GM18498 (cell line): ENCODE results near the gene NCKAP5L.
"Not testable (repeated sequence)": the region's sequence is repeated elsewhere in the genome, so short reads cannot be mapped to it uniquely, and the experiment has no call there.

ENCODE experiments used
- ATAC-seq: cut with Tn5 transposase; IDR thresholded peaks from one replicate; pipeline ENCODE4 v1.9.1; 2021; ENCODE audit warnings: mild to moderate bottlenecking, moderate library complexity; ENCODE audit not compliant: unreplicated experiment

The NCKAP5L gene

GRCh38 chr12:49866859-49867569, 38.8 kb upstream of the NCKAP5L start:
- peak; percentile 45 for ATAC-seq

GRCh38 chr12:49865782-49866135, 37.5 kb upstream of the NCKAP5L start:
- ATAC-seq = no peak

GRCh38 chr12:49865109-49865781, 37.0 kb upstream of the NCKAP5L start:
- no peak for ATAC-seq

GRCh38 chr12:49864798-49865090, 36.5 kb upstream of the NCKAP5L start:
- no peak for ATAC-seq

GRCh38 chr12:49863946-49864797, 36.0 kb upstream of the NCKAP5L start:
- ATAC-seq = no peak

GRCh38 chr12:49860921-49861320, 32.7 kb upstream of the NCKAP5L start:
- ATAC-seq = not testable (repeated sequence)

GRCh38 chr12:49855890-49856289, 27.7 kb upstream of the NCKAP5L start:
- not testable (repeated sequence) for ATAC-seq

GRCh38 chr12:49854976-49855375, 26.8 kb upstream of the NCKAP5L start:
- ATAC-seq = no peak

- ATAC-seq = no peak
Observed at GRCh38 chr12:49853671-49854070, 25.5 kb upstream of the NCKAP5L start.

- ATAC-seq = no peak
Observed at GRCh38 chr12:49847161-49847560, 18.9 kb upstream of the NCKAP5L start.

- no peak for ATAC-seq
Observed at GRCh38 chr12:49846032-49846431, 17.8 kb upstream of the NCKAP5L start.

- no peak for ATAC-seq
Observed at GRCh38 chr12:49843876-49844437, 15.7 kb upstream of the NCKAP5L start.

- ATAC-seq = no peak
Observed at GRCh38 chr12:49843411-49843810, 15.2 kb upstream of the NCKAP5L start.

- ATAC-seq = peak; percentile 93
Observed at GRCh38 chr12:49842519-49843352, 14.5 kb upstream of the NCKAP5L start, which contains the start of gene BCDIN3D. Gene BCDIN3D, minus strand, starts transcription at chr12:49843106. Its CDS starts 19 bp downstream, at chr12:49843087.

GRCh38 chr12:49838973-49839633, 10.9 kb upstream of the NCKAP5L start:
- ATAC-seq = no peak

- ATAC-seq = no peak
Observed at GRCh38 chr12:49832836-49833421, 4.7 kb upstream of the NCKAP5L start.

- ATAC-seq = no peak
Observed at GRCh38 chr12:49831717-49832116, 3.5 kb upstream of the NCKAP5L start.

- ATAC-seq = peak; percentile 28
Observed at GRCh38 chr12:49827401-49828099, 663 bp downstream of the NCKAP5L start.

GRCh38 chr12:49827051-49827400, 1.2 kb downstream of the NCKAP5L start:
- ATAC-seq = no peak
